HG02938 (cell line): ENCODE measurements around the gene CHD9.
"Not testable (repeated sequence)": the region's sequence is repeated elsewhere in the genome, so short reads cannot be mapped to it uniquely, and the experiment has no call there.

Experiments
- ATAC-seq: cut with Tn5 transposase; IDR thresholded peaks from one replicate; pipeline ENCODE4 v1.9.1; 2021; ENCODE audit warnings: mild to moderate bottlenecking, moderate library complexity; ENCODE audit not compliant: unreplicated experiment

Gene CHD9

GRCh38 chr16:53069772-53070171 is 15.0 kb downstream of the CHD9 start:
- ATAC-seq = no peak

GRCh38 chr16:53071748-53072301 is 17.0 kb downstream of the CHD9 start:
- ATAC-seq = peak; percentile 43

- no peak for ATAC-seq
Observed at GRCh38 chr16:53073022-53073421, 18.2 kb downstream of the CHD9 start.

GRCh38 chr16:53074296-53074695 is 19.5 kb downstream of the CHD9 start:
- ATAC-seq = not testable (repeated sequence)

GRCh38 chr16:53075461-53075860 is 20.7 kb downstream of the CHD9 start:
- not testable (repeated sequence) for ATAC-seq

- ATAC-seq = no peak
Observed at GRCh38 chr16:53078247-53078646, 23.5 kb downstream of the CHD9 start.

- ATAC-seq = no peak
Observed at GRCh38 chr16:53078765-53079485, 24.1 kb downstream of the CHD9 start.

- ATAC-seq = no peak
Observed at GRCh38 chr16:53080345-53081031, 25.7 kb downstream of the CHD9 start.

GRCh38 chr16:53081032-53081424 is 26.2 kb downstream of the CHD9 start:
- ATAC-seq = no peak

- no peak for ATAC-seq
Observed at GRCh38 chr16:53081686-53082407, 27.1 kb downstream of the CHD9 start.

- no peak for ATAC-seq
Observed at GRCh38 chr16:53082509-53082908, 27.7 kb downstream of the CHD9 start.

- no peak for ATAC-seq
Observed at GRCh38 chr16:53083119-53083518, 28.3 kb downstream of the CHD9 start.

GRCh38 chr16:53084141-53084541 is 29.4 kb downstream of the CHD9 start:
- no peak for ATAC-seq

GRCh38 chr16:53084746-53085334 is 30.0 kb downstream of the CHD9 start:
- ATAC-seq = no peak

- no peak for ATAC-seq
Observed at GRCh38 chr16:53085369-53085843, 30.6 kb downstream of the CHD9 start.

- no peak for ATAC-seq
Observed at GRCh38 chr16:53085931-53086421, 31.2 kb downstream of the CHD9 start.

- ATAC-seq = no peak
Observed at GRCh38 chr16:53087101-53087500, 32.3 kb downstream of the CHD9 start.

GRCh38 chr16:53089434-53090285 is 34.9 kb downstream of the CHD9 start:
- no peak for ATAC-seq

- ATAC-seq = no peak
Observed at GRCh38 chr16:53090286-53090590, 35.4 kb downstream of the CHD9 start.
